Progenitor cell of endocrine pancreas (in vitro differentiated cells): ENCODE results near the gene PRKCZ. TPM values are rescaled to one million over a fixed set of nuclear protein-coding genes. Genes with fewer than 3 reads are reported as not detected.

Experiments
- DNase-seq: peaks from one replicate; pipeline ENCODE4 v3.0.0; 2021; ENCODE audit warnings: low spot score; ENCODE audit not compliant: unreplicated experiment
- H3K27ac Mint-ChIP-seq: 2 replicates; pipeline ENCODE4 v1.8.0; 2021; ENCODE audit warnings: mild to moderate bottlenecking, moderate library complexity, mixed read lengths
- H3K27me3 Mint-ChIP-seq: 2 replicates; pipeline ENCODE4 v1.8.0; 2021; ENCODE audit warnings: mixed read lengths
- H3K36me3 Mint-ChIP-seq: 2 replicates; pipeline ENCODE4 v1.8.0; 2022; ENCODE audit warnings: mixed read lengths; ENCODE audit not compliant: insufficient read depth
- H3K4me1 Mint-ChIP-seq: 2 replicates; pipeline ENCODE4 v1.8.0; 2021; ENCODE audit warnings: low read depth, mixed read lengths
- H3K4me3 Mint-ChIP-seq: 2 replicates; pipeline ENCODE4 v1.8.0; 2021; ENCODE audit warnings: low read depth, mild to moderate bottlenecking, moderate library complexity, mixed read lengths
- H3K9me3 Mint-ChIP-seq: 2 replicates; pipeline ENCODE4 v1.8.0; 2021; ENCODE audit warnings: low read depth, mixed read lengths
- CTCF ChIP-seq: fragments of 200-600 bp; sonication (generic); IDR thresholded peaks from one replicate; pipeline ENCODE4 v1.5.0; 2021; ENCODE audit warnings: antibody characterized with exemption, mild to moderate bottlenecking; ENCODE audit not compliant: unreplicated experiment
- total RNA-seq: library from RNA; stranded (reverse); gene quantifications from 2 replicates; pipeline ENCODE4 v1.2.1, GENCODE V29; 2021

Gene PRKCZ
- total RNA-seq, 1 donor from 2014 or later = 71.5 TPM

- Mint-ChIP-seq H3K36me3 (no peaks in the 10 kb centered on the region), H3K4me1 (peaks cover 33% of the 10 kb centered on the region), H3K4me3 (peak overlapping the region; percentile 94), H3K27me3 (no peaks in the 10 kb centered on the region), H3K27ac (peak overlapping the region; percentile 94), H3K9me3 (no peaks in the 10 kb centered on the region)
- no peak for TF ChIP-seq CTCF
- no peak for DNase-seq
Observed at GRCh38 chr1:2228694-2229036, 178.5 kb downstream of the PRKCZ start.

GRCh38 chr1:2229037-2229864, 179.0 kb downstream of the PRKCZ start:
- peak overlapping the region; percentile 94 for H3K4me3 Mint-ChIP-seq
- H3K9me3 Mint-ChIP-seq = no peaks in the 10 kb centered on the region
- DNase-seq = no peak
- peak overlapping the region; percentile 94 for H3K27ac Mint-ChIP-seq
- TF ChIP-seq CTCF = no peak
- H3K27me3 Mint-ChIP-seq = no peaks in the 10 kb centered on the region
- H3K4me1 Mint-ChIP-seq = peaks cover 34% of the 10 kb centered on the region
- H3K36me3 Mint-ChIP-seq = no peaks in the 10 kb centered on the region

GRCh38 chr1:2229911-2230731, 179.9 kb downstream of the PRKCZ start:
- no peak for DNase-seq
- H3K27ac Mint-ChIP-seq = peak overlapping the region; percentile 12
- H3K27me3 Mint-ChIP-seq = no peaks in the 10 kb centered on the region
- H3K9me3 Mint-ChIP-seq = no peaks in the 10 kb centered on the region
- H3K4me3 Mint-ChIP-seq = peak overlapping the region; percentile 94
- no peaks in the 10 kb centered on the region for H3K36me3 Mint-ChIP-seq
- peaks cover 36% of the 10 kb centered on the region for H3K4me1 Mint-ChIP-seq
- TF ChIP-seq CTCF = no peak

GRCh38 chr1:2230781-2231531, 180.7 kb downstream of the PRKCZ start:
- TF ChIP-seq CTCF = no peak

More at GRCh38 chr1:2230781-2231531, 180.7 kb downstream of the PRKCZ start:
- Mint-ChIP-seq H3K27ac (peak overlapping the region; percentile 87), H3K4me1 (peaks cover 39% of the 10 kb centered on the region), H3K9me3 (no peaks in the 10 kb centered on the region), H3K27me3 (no peaks in the 10 kb centered on the region), H3K36me3 (no peaks in the 10 kb centered on the region), H3K4me3 (peak overlapping the region; percentile 94)
- DNase-seq = no peak
